Osteocyte (in vitro differentiated cells): ENCODE results near the gene COL27A1. TPM values are rescaled to one million over a fixed set of nuclear protein-coding genes. Genes with fewer than 3 reads are reported as not detected.

Experiments used
- DNase-seq: peaks from one replicate; pipeline ENCODE4 v3.0.0; 2021; ENCODE audit warnings: mixed read lengths; ENCODE audit not compliant: unreplicated experiment; ENCODE audit errors: extremely low spot score
- H3K27ac Mint-ChIP-seq: one replicate; pipeline ENCODE4 v1.8.0; 2021; ENCODE audit warnings: mild to moderate bottlenecking, mixed read lengths; ENCODE audit not compliant: unreplicated experiment
- H3K27me3 Mint-ChIP-seq: one replicate; pipeline ENCODE4 v1.8.0; 2021; ENCODE audit warnings: mixed read lengths; ENCODE audit not compliant: unreplicated experiment
- H3K36me3 Mint-ChIP-seq: one replicate; pipeline ENCODE4 v1.8.0; 2021; ENCODE audit warnings: mixed read lengths; ENCODE audit not compliant: unreplicated experiment
- H3K4me1 Mint-ChIP-seq: one replicate; pipeline ENCODE4 v1.8.0; 2021; ENCODE audit warnings: mixed read lengths; ENCODE audit not compliant: unreplicated experiment
- H3K4me3 Mint-ChIP-seq: one replicate; pipeline ENCODE4 v1.8.0; 2021; ENCODE audit warnings: mild to moderate bottlenecking, moderate library complexity, mixed read lengths; ENCODE audit not compliant: unreplicated experiment
- H3K9me3 Mint-ChIP-seq: one replicate; pipeline ENCODE4 v1.8.0; 2021; ENCODE audit warnings: mixed read lengths; ENCODE audit not compliant: unreplicated experiment
- total RNA-seq: library from RNA; stranded (reverse); gene quantifications from 2 replicates; pipeline ENCODE4 v1.2.1, GENCODE V29; 2021
- TF ChIP-seq, protein P1 (sequence below): fragments of 200-600 bp; sonication (generic); IDR thresholded peaks from 2 replicates; pipeline ENCODE4 v1.5.0; 2021; ENCODE audit warnings: antibody characterized with exemption, mild to moderate bottlenecking, moderate library complexity

COL27A1 gene
- total RNA-seq, 1 donor from 2014 or later: 44.4 TPM

DNA sequence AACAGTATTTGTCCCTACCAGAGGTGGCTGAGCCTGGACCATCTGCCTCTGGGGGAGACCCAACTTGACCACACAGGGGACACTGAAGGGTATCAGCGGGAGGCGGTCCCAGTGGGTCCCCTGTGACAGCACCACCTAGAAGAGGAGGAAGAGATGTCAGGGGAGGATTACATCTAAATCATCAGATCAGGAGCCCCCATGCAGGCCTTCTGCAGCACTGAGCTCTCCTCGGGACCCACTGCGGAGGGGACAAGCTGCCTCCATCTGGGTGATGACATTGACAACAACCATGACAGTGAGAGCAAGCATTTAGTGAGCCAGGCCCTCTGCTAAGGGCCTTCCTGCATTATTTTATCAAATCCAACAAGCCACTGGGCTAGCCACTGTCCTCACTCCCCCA lies 186.7 kb downstream of the COL27A1 start:
- Mint-ChIP-seq H3K4me1 (no peaks in the 10 kb centered on the region), H3K36me3 (peaks cover 58% of the 10 kb centered on the region), H3K9me3 (no peaks in the 10 kb centered on the region), H3K27me3 (no peaks in the 10 kb centered on the region), H3K27ac (no peak overlapping the region), H3K4me3 (no peak overlapping the region)
- no peak for DNase-seq
- TF ChIP-seq, protein P1, sequence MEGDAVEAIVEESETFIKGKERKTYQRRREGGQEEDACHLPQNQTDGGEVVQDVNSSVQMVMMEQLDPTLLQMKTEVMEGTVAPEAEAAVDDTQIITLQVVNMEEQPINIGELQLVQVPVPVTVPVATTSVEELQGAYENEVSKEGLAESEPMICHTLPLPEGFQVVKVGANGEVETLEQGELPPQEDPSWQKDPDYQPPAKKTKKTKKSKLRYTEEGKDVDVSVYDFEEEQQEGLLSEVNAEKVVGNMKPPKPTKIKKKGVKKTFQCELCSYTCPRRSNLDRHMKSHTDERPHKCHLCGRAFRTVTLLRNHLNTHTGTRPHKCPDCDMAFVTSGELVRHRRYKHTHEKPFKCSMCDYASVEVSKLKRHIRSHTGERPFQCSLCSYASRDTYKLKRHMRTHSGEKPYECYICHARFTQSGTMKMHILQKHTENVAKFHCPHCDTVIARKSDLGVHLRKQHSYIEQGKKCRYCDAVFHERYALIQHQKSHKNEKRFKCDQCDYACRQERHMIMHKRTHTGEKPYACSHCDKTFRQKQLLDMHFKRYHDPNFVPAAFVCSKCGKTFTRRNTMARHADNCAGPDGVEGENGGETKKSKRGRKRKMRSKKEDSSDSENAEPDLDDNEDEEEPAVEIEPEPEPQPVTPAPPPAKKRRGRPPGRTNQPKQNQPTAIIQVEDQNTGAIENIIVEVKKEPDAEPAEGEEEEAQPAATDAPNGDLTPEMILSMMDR: no peak

DNA sequence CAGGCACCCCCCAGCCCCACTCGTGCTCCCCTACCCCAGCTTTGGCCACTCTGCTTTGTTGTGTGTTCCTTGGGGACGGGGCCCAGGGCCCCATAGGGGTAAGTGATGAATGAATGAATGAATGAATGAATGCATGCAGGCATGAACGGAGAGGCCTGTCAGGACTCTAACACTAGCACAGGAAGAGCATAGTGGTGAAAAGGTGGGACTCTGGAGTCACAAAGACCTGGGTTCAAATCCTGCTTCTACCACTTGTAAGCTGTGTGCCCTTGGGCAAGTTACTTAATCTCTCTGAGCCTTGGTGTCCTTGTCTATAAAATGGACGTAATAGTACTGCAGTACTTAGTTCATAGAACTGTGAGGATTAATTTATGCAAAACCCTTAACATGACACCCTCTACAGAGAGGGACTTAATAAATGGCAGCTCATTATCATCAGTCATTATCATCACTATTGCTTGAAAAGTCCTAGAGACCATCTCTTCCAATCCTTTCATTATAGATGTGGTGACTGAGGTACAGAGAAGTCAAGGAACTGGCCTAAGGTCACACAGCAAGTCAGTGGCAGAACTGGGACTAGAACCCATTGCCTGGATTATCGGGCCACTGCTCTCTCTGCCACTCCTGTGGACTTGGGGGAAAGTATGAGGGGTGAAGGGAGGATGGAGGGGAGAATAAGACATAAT lies 187.6 kb downstream of the COL27A1 start:
- Mint-ChIP-seq H3K27ac (no peak overlapping the region), H3K4me3 (no peak overlapping the region), H3K27me3 (no peaks in the 10 kb centered on the region), H3K4me1 (no peaks in the 10 kb centered on the region), H3K9me3 (no peaks in the 10 kb centered on the region), H3K36me3 (peaks cover 58% of the 10 kb centered on the region)
- no peak for DNase-seq
- TF ChIP-seq, protein P1: no peak

GRCh38 chr9:114343471-114344187 lies 188.3 kb downstream of the COL27A1 start:
- TF ChIP-seq, protein P1: no peak
- peaks cover 63% of the 10 kb centered on the region for H3K36me3 Mint-ChIP-seq
- no peaks in the 10 kb centered on the region for H3K9me3 Mint-ChIP-seq
- no peak for DNase-seq
- no peak overlapping the region for H3K4me3 Mint-ChIP-seq
- no peaks in the 10 kb centered on the region for H3K27me3 Mint-ChIP-seq
- peaks cover 2% of the 10 kb centered on the region for H3K4me1 Mint-ChIP-seq
- no peak overlapping the region for H3K27ac Mint-ChIP-seq

DNA sequence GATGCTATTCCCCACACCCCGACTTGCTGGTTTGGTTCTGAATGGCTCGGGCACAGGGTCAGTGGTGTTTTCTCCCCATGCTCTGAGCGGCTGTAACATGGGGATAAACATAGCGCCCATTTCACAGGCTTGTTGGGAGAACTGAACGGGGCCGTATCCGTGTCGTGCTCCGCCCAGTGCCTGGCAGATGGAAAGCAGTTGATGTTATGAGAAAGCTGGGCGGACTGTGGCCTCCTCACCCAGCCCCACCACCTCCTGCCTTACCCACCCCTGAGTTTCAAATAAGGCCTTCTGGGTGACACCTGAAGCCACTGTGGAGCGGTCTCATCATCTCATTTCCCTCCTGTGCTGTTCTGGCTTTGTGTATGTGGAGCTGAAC lies 188.8 kb downstream of the COL27A1 start:
- H3K4me3 Mint-ChIP-seq: no peak overlapping the region
- no peaks in the 10 kb centered on the region for H3K9me3 Mint-ChIP-seq
- no peak for DNase-seq
- peaks cover 62% of the 10 kb centered on the region for H3K36me3 Mint-ChIP-seq
- H3K27ac Mint-ChIP-seq: no peak overlapping the region
- TF ChIP-seq, protein P1: no peak
- peaks cover 8% of the 10 kb centered on the region for H3K4me1 Mint-ChIP-seq
- no peaks in the 10 kb centered on the region for H3K27me3 Mint-ChIP-seq

DNA sequence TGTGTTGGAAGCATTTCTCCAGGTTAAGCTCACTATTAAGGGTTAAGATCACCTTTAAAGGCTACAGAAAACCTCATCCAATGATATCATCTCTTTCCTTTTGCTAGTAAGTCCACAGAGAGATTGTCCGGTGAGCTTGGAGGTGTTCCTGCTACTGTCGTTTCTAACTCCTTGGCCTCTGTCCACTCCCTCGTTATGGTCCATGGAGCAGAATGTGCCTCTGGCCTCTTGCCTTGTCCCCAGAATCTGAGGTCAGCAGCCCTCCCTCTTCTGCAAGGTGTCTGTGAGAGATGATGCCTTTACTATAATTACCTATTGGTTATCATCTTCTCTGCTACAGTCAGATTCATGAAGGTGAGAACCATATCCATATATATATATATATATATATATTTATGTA lies 189.4 kb downstream of the COL27A1 start:
- TF ChIP-seq, protein P1: no peak
- DNase-seq: no peak
- H3K27me3 Mint-ChIP-seq: no peaks in the 10 kb centered on the region
- H3K9me3 Mint-ChIP-seq: no peaks in the 10 kb centered on the region
- H3K4me3 Mint-ChIP-seq: no peak overlapping the region
- no peak overlapping the region for H3K27ac Mint-ChIP-seq
- H3K36me3 Mint-ChIP-seq: peaks cover 63% of the 10 kb centered on the region
- H3K4me1 Mint-ChIP-seq: peaks cover 13% of the 10 kb centered on the region
